Stromal cell of bone marrow (primary cell): Measurements from ENCODE around the gene SLC17A9.

Experiments used
- DNase-seq: peaks from one replicate; pipeline ENCODE4 v3.0.0-alpha.2; 2012; ENCODE audit warnings: low read depth

SLC17A9 gene

DNA sequence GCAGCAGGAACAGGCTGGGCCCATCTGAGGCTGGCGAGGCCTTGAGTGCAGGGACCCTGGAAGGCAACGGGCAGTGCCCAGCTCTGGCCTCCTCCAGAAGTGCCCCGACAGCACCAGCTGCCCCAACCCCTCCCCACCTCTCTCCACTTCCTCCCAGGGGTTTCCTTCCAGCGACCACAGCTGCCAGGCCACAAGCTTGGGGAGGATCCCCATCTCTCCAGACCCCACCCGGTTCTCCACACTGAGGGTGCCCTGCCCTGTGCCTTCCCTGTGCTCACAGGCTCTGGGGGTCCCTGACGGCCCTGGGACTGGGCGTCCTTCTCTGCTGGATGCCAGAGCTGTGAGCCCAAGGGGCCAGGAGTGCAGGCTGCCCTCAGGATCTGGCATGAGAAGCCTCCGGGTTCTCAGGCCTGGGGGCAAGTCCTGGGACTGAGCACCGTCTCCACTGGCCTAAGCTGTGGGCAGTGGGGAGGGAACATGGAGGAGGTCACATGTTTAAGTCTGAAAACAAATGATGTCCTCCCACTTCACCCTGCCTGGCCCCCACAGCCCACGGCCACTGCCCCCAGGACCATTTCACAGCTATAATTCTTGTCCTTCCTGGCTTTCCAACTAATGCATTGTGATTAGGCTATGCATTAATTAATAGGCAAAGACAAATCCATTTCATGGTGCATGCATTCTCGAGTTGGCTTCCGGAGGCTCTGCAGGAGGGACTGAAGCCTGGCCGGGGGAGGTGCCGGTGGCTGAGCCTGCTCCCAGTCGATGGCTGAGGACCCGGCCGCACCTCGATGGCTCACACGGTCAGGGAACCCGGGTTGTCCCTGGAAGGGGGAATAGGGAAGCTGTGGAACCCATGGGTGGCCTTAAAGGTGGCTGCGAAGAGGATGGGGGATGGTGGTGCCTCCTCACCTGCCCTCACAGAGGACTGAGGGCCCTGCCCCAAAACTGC is 29.9 kb downstream of the SLC17A9 start:
- no peak for DNase-seq

DNA sequence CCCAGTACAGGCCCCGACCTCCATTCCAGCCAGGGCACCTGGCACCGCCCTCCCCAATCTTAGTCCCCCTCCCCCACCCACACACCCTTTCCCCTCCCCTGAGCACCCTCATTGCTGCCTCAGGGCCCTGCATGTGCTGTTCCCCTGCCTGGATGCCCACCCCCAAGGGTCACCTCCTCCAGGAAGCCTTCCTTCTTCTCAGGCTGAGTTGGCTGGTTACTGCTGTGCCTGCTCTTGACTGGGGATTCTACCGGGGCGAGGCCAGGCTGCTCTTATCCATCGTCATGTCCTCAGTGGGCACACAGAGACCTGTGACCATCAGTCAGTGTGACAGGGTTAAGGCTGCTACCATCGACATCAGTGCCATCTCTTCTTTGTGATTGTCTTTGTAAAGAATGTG is 30.7 kb downstream of the SLC17A9 start:
- DNase-seq = no peak

GRCh38 chr20:62984666-62985443 is 32.3 kb downstream of the SLC17A9 start:
- DNase-seq = no peak

- DNase-seq = no peak
Measured at GRCh38 chr20:62985444-62985778, 32.9 kb downstream of the SLC17A9 start.

DNA sequence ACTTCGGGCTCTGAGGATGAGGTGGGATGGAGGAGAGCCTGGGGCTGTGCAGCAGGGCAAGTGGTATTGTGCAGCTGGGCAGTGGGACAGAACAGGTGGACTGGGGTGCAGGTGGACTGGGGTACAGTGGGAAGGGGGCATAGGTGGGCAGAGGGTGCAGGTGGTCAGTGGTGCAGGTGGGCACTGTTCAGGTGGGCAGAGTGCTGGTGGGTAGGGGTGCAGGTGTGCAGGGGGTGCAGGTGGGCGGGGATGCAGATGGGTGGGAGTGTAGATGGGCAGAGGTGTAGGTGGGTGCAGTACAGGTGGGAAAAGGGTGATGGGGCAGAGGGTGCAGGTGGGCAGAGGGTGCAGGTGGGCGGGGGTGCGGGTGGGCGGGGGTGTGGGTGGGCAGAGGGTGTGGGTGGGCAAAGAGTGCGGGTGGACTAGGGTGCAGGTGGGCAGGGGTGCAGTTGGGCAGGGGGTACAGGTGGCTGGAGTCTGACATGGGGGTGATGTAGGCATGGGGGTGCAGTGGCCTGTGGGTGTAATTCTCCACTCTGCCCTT is 33.8 kb downstream of the SLC17A9 start:
- no peak for DNase-seq

GRCh38 chr20:62987114-62987513 is 34.6 kb downstream of the SLC17A9 start:
- DNase-seq = no peak

DNA sequence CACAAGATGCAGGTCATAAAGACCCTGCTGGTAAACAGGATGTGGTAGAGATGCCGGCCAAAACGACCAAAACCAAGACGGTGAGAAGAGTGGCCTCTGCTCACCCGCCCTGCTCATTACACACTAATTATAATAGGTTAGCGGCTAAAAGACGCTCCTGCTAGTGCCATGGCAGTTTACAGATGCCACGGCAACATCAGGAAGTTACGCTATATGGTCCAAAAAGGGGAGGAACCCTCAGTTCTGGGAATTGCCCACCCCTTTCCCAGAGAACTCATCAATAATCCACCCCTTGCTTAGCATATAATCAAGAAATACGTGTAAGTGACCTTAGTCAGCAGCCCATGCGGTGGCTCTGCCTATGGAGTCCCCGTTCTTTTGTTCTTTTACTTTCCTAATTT is 36.7 kb downstream of the SLC17A9 start:
- no peak for DNase-seq

DNA sequence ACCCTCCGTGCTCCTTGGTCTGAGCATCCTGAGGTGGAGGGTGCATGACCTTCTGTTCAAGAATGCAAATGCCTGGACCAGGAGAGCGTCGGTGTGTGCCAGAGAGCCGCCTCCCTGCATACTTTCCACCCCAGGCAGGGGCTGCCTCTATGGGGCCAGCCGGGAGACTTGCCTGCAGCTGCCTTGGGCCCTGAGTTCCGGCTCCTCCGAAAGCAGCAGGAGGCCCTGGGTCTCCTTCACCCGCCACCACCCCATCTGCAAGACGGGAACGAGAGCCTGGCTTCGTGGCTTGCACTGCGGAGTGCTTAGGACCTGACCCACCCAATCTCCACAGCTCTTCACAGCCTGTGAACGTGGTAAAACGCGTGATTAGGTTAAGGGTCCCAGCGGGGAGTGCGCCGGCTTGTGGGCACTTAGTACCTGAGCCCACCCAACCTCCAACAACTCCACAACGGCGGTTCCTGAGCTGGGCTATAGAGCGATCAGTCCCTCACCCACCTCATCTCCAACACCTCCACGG is 37.9 kb downstream of the SLC17A9 start:
- no peak for DNase-seq

GRCh38 chr20:62991196-62991807 is 38.8 kb downstream of the SLC17A9 start:
- no peak for DNase-seq

GRCh38 chr20:62991863-62992262 is 39.4 kb downstream of the SLC17A9 start:
- no peak for DNase-seq

DNA sequence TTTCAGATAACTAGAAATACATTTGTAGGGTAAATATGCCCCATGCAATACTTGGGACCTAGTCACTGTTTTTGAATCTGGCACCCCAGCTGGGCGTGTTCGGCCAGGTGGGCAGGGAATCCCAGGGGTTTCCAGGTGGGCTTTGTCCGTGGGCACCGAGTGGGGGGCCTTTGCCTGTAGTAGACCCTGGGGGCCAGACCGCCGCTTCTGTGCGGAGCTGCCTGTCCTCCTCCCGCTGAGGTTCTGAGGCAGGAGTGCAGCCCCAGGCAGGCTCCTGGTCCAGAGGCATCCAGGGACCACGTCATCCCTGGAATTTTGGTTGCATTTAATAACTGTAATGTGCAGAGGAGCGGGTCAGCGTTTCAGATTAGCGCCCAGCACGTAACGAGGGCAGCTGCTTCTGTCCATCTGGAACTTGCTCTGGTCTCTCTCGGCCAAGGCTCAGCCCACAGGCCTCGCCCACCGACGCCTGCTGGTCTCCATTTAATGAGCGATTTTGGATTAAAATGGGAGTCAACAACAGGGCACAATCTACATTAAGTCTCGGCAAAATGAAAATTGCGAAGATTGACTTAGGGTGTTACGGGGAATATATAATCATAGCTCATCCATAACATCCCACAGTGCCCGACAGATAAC is 41.5 kb downstream of the SLC17A9 start:
- DNase-seq = no peak

GRCh38 chr20:62994869-62995281 is 42.4 kb downstream of the SLC17A9 start:
- DNase-seq = no peak

DNA sequence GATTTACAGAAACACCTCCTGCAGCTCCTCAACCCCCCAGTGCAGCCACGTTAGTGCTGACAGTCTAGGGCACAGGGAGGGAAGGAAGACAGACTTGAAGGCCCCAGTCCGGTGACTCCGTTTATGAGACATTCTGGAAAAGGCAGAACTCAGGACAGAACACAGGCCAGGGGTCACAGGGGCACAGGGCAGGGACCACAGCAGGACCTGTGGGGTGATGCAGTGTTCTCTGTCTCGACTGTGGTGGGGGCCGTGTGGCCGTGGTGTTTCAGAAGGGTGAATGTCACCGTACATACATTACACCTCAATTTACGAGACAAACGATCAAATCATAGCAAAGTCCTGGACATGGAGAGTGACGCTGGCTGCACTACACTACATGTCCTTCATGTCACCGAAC is 43.0 kb downstream of the SLC17A9 start:
- DNase-seq = no peak

- DNase-seq = no peak
Measured at GRCh38 chr20:62995898-62996595, 43.5 kb downstream of the SLC17A9 start.

GRCh38 chr20:62996596-62996982 is 44.1 kb downstream of the SLC17A9 start:
- no peak for DNase-seq

GRCh38 chr20:62997417-62998035 is 45.0 kb downstream of the SLC17A9 start:
- no peak for DNase-seq

- no peak for DNase-seq
Measured at GRCh38 chr20:62998449-62998848, 45.9 kb downstream of the SLC17A9 start.

DNA sequence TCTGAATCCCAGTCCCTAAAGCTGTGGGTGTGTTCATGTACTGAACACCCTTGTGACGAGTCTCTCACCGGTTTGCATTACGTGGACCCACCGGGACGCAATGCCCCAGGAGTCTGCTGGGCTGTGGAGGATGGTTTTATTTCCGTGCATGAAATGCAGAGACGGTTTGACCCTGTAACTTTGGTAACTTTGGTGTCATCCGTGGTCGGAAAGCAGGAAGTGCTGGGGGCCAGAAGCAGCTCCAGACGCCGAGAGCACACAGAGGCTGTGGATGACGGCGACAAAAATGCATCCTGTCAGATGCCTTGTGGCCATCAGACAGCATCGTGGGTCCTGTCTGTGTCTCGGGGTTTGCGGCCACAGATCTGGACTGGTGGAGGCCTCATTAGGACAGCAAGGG is 47.1 kb downstream of the SLC17A9 start:
- no peak for DNase-seq

GRCh38 chr20:63000036-63000435 is 47.5 kb downstream of the SLC17A9 start:
- no peak for DNase-seq

GRCh38 chr20:63000958-63001357 is 48.4 kb downstream of the SLC17A9 start:
- no peak for DNase-seq

GRCh38 chr20:63002511-63002910 is 50.0 kb downstream of the SLC17A9 start:
- no peak for DNase-seq
